ENCODE results near the gene TAB3.

Gene TAB3

DNA sequence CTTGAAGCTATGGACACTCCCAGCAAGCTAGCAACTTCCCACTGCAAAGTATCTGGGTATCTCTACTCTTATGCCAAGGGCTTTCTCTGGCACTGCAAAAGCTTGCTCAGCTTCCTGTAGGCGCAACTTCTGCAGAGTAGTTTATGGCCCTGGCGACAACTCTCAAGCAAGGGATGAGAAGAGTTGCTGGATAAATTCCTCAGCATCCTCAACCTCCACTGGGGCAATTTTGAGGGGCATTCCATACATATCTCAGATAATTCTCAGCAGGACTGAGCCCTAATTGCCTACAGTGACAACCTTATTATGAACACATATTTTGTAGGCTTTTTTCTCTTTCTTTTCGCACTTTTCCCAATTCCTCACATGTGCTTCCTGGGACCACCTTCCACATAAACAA is 31.2 kb upstream of the TAB3 start:
- TF ChIP-seq ZNF8 (CRISPR knock-in tag; IDR thresholded peaks at IDR 0.05) (no peak), ZFP3 (CRISPR knock-in tag; IDR thresholded peaks at IDR 0.05) (no peak), ZNF565 (CRISPR knock-in tag; conservative IDR thresholded peaks at IDR 0.05; ENCODE audit: low read depth) (no peak), ZNF70 (CRISPR knock-in tag; IDR thresholded peaks at IDR 0.05) (no peak), SNAI2 (CRISPR knock-in tag; IDR thresholded peaks at IDR 0.05) (no peak), GLIS3 (CRISPR knock-in tag; IDR thresholded peaks at IDR 0.05) (no peak), PPARA (CRISPR knock-in tag; IDR thresholded peaks at IDR 0.05; ENCODE audit: borderline replicate concordance) (no peak), RARB (CRISPR knock-in tag; IDR thresholded peaks at IDR 0.05) (no peak), TSHZ2 (CRISPR knock-in tag; IDR thresholded peaks at IDR 0.05) (no peak), POU6F1 (CRISPR knock-in tag; IDR thresholded peaks at IDR 0.05; ENCODE audit: borderline replicate concordance, low read depth) (no peak), OSR1 (CRISPR knock-in tag; IDR thresholded peaks at IDR 0.05) (no peak)
- TF ChIP-seq, protein P1, sequence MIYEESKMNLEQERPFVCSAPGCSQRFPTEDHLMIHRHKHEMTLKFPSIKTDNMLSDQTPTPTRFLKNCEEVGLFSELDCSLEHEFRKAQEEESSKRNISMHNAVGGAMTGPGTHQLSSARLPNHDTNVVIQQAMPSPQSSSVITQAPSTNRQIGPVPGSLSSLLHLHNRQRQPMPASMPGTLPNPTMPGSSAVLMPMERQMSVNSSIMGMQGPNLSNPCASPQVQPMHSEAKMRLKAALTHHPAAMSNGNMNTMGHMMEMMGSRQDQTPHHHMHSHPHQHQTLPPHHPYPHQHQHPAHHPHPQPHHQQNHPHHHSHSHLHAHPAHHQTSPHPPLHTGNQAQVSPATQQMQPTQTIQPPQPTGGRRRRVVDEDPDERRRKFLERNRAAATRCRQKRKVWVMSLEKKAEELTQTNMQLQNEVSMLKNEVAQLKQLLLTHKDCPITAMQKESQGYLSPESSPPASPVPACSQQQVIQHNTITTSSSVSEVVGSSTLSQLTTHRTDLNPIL (CRISPR knock-in tag; IDR thresholded peaks at IDR 0.05; ENCODE audit: low read depth): no peak
- ATAC-seq: no peak

DNA sequence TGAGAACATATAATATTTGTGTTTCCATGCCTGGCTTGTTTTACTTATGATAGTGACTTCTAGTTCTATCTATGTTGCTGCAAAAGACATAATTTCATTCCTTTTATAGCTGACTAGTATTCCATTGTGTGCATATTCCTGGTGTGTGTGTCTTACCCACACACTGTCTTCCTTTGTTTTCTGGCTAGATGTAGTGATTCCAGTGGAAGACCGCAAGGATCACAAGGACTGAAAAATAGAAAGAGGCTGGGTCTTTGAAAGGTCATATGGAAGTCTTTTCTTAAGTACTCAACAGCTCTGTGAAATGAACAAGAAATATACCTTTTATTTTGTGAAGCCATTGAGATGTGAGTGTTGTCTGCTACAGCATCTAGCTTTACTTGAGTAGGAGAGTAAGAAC is 29.4 kb upstream of the TAB3 start:
- TF ChIP-seq OSR1 (CRISPR knock-in tag; IDR thresholded peaks at IDR 0.05): no peak
- no peak for TF ChIP-seq ZNF565 (CRISPR knock-in tag; conservative IDR thresholded peaks at IDR 0.05; ENCODE audit: low read depth)
- TF ChIP-seq ZNF70 (CRISPR knock-in tag; IDR thresholded peaks at IDR 0.05): no peak
- TF ChIP-seq ISL1 (CRISPR knock-in tag; IDR thresholded peaks at IDR 0.05): no peak
- no peak for TF ChIP-seq ESRRG (CRISPR knock-in tag; IDR thresholded peaks at IDR 0.05)
- no peak for TF ChIP-seq PPARA (CRISPR knock-in tag; IDR thresholded peaks at IDR 0.05; ENCODE audit: borderline replicate concordance)
- no peak for TF ChIP-seq ZNF8 (CRISPR knock-in tag; IDR thresholded peaks at IDR 0.05)
- TF ChIP-seq ZC3H10 (CRISPR knock-in tag; IDR thresholded peaks at IDR 0.05): no peak
- no peak for TF ChIP-seq CSDC2 (CRISPR knock-in tag; IDR thresholded peaks at IDR 0.05)
- TF ChIP-seq TCF4 (CRISPR knock-in tag; IDR thresholded peaks at IDR 0.05; ENCODE audit: borderline replicate concordance): no peak
- TF ChIP-seq BACH2 (CRISPR knock-in tag; IDR thresholded peaks at IDR 0.05; ENCODE audit: borderline replicate concordance): no peak
- no peak for ATAC-seq

- ATAC-seq: no peak
- TF ChIP-seq PPARA (CRISPR knock-in tag; IDR thresholded peaks at IDR 0.05; ENCODE audit: borderline replicate concordance): no peak
- TF ChIP-seq ZNF70 (CRISPR knock-in tag; IDR thresholded peaks at IDR 0.05): no peak
- no peak for TF ChIP-seq SNAI2 (CRISPR knock-in tag; IDR thresholded peaks at IDR 0.05)
- TF ChIP-seq ZC3H10 (CRISPR knock-in tag; IDR thresholded peaks at IDR 0.05): no peak
- TF ChIP-seq ARNTL (CRISPR knock-in tag; IDR thresholded peaks at IDR 0.05; ENCODE audit: borderline replicate concordance, low read depth): no peak
- no peak for TF ChIP-seq ZNF565 (CRISPR knock-in tag; conservative IDR thresholded peaks at IDR 0.05; ENCODE audit: low read depth)
- no peak for TF ChIP-seq ISL1 (CRISPR knock-in tag; IDR thresholded peaks at IDR 0.05)
- no peak for TF ChIP-seq ESRRG (CRISPR knock-in tag; IDR thresholded peaks at IDR 0.05)
- no peak for TF ChIP-seq ZFP3 (CRISPR knock-in tag; IDR thresholded peaks at IDR 0.05)
- no peak for TF ChIP-seq CSDC2 (CRISPR knock-in tag; IDR thresholded peaks at IDR 0.05)
- TF ChIP-seq BACH2 (CRISPR knock-in tag; IDR thresholded peaks at IDR 0.05; ENCODE audit: borderline replicate concordance): no peak
- no peak for TF ChIP-seq ZNF8 (CRISPR knock-in tag; IDR thresholded peaks at IDR 0.05)
- no peak for TF ChIP-seq TSHZ2 (CRISPR knock-in tag; IDR thresholded peaks at IDR 0.05)
- TF ChIP-seq OSR1 (CRISPR knock-in tag; IDR thresholded peaks at IDR 0.05): no peak
Observed at GRCh38 chrX:30913492-30913891, 24.4 kb upstream of the TAB3 start.

Measured in SK-N-SH treated with all-trans-retinoic acid at 6 μM for 48 hours (cell line).